Measurements from ENCODE around the gene SLC25A21. TPM values are rescaled to one million over a fixed set of nuclear protein-coding genes. Genes with fewer than 3 reads are reported as not detected.
"Not testable (repeated sequence)": the region's sequence is repeated elsewhere in the genome, so short reads cannot be mapped to it uniquely, and the experiment has no call there.

The SLC25A21 gene
- polyA plus RNA-seq, 3 donors = 0.24 to 0.54 (median 0.34) TPM

DNA sequence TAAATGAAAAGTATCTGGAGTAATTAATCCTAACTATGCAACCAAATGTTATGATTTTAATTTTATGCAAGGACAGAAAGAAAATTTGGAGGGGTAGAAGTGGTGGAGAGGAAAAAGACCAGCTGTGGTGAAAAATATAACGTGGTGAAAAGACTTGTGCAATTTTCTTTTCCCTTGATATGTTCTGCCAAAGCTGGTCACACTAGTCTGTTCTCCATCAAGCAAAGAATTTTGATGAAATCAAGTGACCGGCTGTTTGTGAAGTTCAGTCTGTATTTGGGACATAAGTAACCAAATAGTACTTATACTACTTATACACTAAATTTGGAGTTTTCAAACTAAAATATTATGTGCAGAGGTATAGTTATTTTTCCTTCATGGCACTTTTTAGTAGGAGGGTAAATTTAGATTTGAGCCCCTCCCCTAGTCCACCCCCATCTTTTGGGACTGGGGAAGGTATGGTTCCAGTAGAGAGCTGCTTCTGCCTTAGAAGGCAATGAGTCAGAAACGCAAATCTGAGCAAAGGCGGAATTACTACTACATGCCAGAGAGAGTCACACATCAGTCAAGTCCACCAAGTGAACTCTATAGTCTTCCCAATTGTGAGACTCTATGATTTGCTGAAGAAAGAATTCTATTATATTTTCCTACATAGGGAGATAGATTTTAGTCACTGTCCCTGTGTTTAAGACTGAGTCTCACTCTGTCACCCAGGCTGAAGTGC is 229.7 kb downstream of the SLC25A21 start:
- H3K27ac ChIP-seq (ENCODE audit: low read depth, low read length) = no peak overlapping the region
- 66 to 79% (median 74%) methylated on average over 4 of the region's 4 CpGs for WGBS, 3 donors

DNA sequence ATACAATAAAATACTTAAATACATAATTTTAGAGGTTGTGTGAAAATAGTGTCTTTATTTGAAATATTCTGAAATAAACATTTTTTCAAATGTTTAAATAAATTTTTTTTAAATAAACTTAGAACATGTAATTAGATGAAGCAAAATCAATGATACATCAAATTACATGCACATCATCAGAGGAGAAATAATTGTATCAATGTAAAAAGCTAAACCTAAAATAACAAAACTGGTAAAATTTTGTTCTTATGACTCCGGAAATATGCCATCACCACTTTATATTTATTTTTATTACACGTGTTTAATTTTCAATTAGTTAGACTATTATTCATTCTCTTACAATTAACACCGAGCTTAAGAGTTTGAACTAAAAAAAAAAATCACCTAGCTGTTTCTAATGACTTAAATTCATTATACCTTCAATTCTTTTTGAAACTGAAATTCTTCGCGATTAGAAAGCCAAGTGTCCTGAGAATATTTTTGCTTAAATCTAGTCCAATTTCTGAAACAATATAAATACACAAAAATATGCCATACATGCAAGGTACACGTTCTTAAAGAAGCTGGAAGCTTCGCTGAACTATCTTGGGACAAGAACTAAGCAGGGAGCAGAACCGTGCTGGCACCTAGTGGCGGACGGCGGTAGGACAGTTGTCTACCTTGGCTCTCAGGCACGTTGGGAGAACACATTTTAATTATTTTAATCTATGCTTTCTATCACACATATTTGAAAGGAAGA is 230.5 kb downstream of the SLC25A21 start:
- no peak overlapping the region for H3K27ac ChIP-seq (ENCODE audit: low read depth, low read length)
- WGBS, 3 donors = 10 to 13% (median 11%) methylated on average over 12 of the region's 12 CpGs

DNA sequence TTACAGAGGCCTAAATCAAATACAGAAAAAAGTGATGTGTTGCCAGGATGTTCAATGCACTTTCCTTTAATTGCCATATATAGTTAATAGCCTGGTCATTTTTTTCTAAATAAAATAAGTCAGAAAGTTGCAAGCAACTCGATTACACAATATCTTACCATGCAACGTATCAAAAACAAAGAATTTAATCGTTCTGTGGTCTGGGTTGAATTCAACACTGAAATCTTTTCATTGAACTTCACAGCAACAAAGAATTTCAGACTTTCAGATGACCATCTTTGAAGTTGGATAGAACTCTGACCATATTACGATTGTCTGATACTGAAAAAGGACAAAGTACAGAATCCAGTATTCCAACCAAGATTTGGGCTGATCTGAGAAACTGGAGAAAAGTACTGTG is 231.9 kb downstream of the SLC25A21 start:
- no peak overlapping the region for H3K27ac ChIP-seq (ENCODE audit: low read depth, low read length)
- WGBS, 3 donors = 69 to 74% (median 72%) methylated on average over 4 of the region's 4 CpGs

DNA sequence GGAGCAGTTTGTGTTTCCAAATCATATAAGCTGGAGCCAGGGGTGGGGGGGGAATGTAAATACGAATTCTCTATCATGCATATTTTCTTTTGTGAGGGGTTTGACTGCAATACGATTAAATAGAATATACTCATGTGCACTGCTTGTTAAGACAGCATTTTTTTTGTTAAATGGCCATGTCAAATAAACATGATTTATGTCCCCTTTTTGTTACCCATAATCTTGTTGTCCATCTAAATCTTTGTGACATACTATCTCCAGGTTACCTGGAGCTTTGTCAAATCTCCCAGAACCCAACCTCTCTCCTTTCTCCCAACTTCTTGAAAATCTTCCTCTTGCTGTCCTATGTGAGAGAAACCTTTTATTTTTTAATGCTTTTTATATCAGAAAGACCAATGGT is 233.1 kb downstream of the SLC25A21 start:
- WGBS, 3 donors = 77 to 86% (median 82%) methylated on average over 2 of the region's 2 CpGs
- no peak overlapping the region for H3K27ac ChIP-seq (ENCODE audit: low read depth, low read length)

DNA sequence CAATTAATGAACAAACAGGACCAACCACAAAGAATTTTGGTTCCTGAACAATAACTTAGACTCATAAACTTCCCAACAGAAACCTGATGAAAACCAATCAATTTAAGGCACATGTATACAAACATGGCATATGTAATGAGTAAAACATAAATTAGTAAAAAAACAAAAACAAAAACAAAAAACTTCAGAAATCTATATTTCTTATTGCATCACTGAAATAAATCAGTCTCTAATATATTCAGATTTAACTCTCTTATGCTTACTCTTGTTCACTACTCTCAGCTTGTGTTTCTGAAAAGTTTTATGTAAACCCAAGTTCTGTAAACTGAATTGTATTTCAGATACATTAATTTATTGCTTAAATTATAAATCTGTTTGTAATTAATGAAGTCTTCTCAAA is 233.7 kb downstream of the SLC25A21 start:
- no peak overlapping the region for H3K27ac ChIP-seq (ENCODE audit: low read depth, low read length)

DNA sequence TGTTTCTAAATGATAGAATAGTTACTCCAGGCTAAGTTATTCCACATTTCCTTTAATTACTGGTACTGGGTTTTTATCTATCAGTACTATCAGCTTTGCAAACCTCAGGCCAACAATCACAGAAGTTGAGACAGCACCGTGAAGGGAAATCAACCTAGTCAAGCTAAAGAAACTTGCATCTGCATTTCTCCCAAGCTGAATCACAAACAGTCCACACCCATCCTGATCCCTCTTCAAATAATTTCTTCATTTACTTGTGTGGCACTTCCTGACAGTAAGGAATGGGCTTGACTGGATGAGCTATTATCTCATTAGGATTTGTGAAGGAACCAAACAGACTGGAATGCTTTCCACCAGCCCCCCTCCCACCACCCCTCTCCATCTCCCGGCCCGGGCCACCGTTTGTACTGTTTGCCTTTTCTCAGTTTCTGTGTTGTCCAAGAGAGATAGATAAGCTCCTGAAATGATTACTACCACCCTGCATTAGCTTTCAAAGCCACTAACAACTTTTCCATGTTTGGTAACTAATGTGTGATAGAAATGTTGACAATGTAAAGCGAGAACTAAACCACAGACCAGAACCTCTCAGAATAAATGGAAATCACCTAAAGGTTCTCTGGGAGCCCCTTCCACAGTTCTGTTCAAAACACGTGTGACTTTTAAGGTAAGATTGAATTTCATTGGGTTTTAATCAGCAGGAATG is 236.3 kb downstream of the SLC25A21 start:
- 27 to 54% (median 50%) methylated on average over 6 of the region's 6 CpGs for WGBS, 3 donors
- no peak overlapping the region for H3K27ac ChIP-seq (ENCODE audit: low read depth, low read length)

DNA sequence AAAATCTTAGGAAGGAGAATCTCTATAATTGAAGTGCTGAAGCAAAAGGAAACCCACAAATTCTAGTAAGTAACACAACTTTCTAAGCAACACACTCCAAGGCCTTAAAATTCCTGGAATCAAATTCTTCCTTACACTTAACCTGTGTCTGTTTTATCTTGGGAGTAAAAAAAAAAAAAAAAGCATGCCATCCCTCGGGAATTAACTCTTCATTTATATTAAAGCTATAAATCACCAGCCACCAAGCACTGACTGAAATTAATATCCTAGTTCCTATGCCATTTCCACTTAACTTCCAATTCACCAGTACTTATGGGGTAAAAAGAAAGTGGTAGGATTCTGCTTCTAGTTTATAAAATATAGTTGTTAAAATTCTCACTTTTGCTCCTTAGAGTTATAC is 238.1 kb downstream of the SLC25A21 start:
- H3K27ac ChIP-seq (ENCODE audit: low read depth, low read length) = no peak overlapping the region
- 30 to 66% (median 48%) methylated on average over 1 of the region's 1 CpG for WGBS, 3 donors

DNA sequence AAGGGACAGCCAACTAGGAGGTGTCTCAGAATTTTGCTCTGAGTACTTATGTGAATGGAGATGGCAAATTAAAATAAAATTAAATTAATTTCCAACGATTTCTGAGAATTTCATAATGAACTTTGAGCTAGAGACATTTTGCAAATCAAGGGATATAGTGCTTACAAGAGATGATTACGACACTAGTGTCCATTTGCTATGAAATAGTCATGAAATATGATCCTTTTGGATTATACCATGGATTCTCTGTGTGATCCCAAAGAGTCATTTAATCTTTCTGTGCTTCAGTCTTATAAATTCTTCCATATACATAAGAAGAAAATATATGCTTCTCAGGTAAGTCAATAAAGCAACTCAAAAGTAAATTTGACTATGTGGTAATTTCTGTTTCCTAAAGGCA is 240.6 kb downstream of the SLC25A21 start:
- H3K27ac ChIP-seq (ENCODE audit: low read depth, low read length) = no peak overlapping the region
- 64 to 69% (median 68%) methylated on average over 2 of the region's 2 CpGs for WGBS, 3 donors

DNA sequence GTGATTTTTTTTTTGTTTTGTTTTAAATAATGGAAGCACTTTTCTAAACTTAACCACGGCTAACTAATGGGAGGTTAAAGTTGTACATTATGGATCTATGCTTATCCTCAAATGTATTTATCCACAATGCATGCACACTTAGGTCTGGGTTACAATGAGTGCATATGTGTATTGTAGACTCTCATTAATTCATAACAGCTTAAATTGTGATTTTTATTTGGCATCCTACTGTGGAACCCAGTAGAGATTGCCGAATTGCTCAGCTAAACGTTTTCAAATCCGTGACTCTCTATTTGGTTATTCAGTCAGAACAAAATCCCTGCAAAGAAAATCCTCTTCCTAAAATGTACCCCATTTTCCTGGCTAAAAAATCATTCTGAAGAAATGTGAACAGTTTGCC is 244.0 kb downstream of the SLC25A21 start:
- no peak overlapping the region for H3K27ac ChIP-seq (ENCODE audit: low read depth, low read length)
- 81 to 83% (median 82%) methylated on average over 4 of the region's 4 CpGs for WGBS, 3 donors

DNA sequence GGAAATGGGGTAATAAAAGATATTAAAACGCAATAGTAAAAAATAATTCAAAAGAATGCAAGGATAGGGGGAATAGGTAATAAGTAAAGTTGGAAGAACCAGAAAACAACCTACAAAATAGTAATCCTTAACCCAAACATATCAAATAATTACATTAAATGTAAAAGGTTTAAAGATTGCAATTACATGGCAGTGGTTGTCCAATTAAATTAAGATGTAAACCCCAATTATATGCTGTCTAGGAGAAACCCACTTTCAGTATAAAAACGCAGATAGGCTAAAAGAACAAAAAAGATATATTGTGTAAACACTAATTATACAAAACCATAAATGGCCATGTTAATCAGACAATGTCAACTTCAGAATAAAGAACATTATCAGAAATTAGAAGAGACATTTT is 247.3 kb downstream of the SLC25A21 start:
- no peak overlapping the region for H3K27ac ChIP-seq (ENCODE audit: low read depth, low read length)
- 81 to 92% (median 90%) methylated on average over 2 of the region's 2 CpGs for WGBS, 3 donors

DNA sequence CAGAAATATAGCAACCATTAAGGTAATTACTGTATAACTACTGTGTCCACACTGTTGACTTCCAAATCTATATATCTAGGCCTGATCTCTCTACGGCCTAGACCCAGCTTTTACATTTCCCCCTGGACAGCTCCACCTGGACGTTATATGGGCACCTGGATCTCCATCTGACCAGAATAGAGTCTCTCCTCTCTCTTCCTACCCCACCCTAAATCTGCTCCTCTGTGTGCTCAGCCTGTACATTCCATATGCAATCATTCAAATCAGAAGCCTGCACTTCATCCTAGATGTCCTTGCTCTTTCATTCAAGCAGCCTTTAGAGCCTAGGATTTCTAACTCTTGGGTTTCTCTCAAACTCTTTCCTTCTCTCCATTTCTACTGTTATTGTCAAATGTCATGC is 255.7 kb downstream of the SLC25A21 start:
- H3K27ac ChIP-seq (ENCODE audit: low read depth, low read length) = no peak overlapping the region
- 63 to 85% (median 73%) methylated on average over 2 of the region's 2 CpGs for WGBS, 3 donors

DNA sequence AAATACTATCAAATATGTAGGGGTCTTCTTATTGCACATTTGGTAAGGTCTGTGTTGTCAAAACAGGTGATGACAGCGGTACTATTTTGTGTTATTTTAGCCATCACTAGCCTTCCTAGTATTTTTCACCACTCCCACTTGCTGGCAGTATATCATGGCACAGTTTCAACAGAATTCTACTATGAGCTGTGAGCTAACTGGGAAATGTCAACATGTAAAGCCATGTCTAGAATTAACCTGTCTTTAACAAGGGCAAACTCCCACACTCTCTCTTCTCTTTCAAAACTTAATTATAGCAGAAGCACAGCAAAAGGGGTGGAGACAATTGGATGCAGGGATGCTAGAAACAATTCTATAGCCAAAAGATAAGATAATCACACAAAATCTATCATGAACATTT is 257.3 kb downstream of the SLC25A21 start:
- H3K27ac ChIP-seq (ENCODE audit: low read depth, low read length) = no peak overlapping the region
- whole genome bisulfite sequencing, 3 donors = 74 to 77% (median 76%) methylated on average over 1 of the region's 1 CpG

DNA sequence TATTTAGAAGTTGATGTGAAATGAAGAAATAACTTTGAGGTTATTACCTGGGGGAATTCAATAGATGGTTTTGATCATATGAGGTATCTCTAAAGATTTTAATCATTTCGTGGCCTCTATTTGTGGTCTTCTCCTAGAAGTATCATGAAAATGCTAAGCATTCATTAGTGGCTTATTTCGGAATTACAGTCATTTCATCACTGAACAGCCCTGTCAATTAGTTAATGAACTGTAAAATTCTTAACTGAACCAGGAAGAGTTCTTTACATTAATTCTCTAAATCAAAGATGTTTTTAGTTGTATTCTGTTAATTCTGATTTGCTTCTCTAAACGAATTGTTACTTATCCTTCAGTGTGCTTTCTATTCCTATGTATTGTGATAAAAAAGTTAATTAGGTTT is 261.8 kb downstream of the SLC25A21 start:
- 65 to 79% (median 77%) methylated on average over 3 of the region's 3 CpGs for WGBS, 3 donors
- no peak overlapping the region for H3K27ac ChIP-seq (ENCODE audit: low read depth, low read length)

DNA sequence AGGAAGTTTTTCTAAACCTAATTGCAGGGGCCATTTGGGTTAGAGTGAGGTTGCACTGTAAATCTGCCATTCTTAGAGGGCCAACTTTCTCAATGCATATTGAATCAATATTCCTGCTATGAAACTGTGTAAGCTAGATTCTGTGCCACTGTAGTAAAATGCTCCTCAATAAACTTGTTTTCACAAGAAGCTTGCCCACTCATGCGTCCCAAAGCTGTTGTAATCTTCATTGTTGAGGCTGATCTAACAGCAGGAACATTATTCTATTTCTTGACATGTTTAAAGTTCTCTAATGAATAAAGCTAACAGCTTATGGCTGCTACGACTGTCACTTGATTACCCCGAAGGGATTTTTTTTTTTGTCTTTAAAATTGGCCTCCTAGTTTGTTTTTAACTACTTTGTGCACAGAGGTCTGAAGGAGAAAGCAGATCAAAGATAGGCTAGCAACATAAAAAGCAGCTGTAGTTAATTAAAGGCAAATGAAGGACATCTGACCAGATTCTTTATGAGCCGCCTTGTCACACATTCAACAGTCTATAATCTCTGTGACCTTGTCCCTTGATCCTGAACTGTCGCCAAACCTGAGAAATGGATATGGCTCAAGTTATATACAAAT is 267.0 kb downstream of the SLC25A21 start:
- WGBS, 3 donors = 36 to 70% (median 67%) methylated on average over 5 of the region's 5 CpGs
- H3K27ac ChIP-seq (ENCODE audit: low read depth, low read length) = no peak overlapping the region

DNA sequence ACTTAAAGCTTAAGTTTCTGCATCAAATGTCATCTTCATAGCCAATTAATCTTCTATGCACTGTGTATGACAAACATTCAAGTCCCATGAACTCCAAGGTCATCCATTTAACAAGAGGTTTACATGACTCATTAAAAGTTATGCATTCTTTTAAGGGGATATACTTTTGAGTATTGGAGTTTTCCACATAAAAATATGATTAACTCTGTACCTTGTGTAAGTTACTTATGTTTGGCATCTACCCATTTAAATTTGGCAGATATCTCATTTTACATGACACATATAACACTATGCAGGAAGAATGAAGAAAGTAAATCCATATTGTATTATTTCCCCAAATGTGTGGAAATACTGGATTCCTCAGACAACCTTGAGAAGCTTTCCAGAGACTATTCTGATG is 270.5 kb downstream of the SLC25A21 start:
- H3K27ac ChIP-seq (ENCODE audit: low read depth, low read length) = no peak overlapping the region

DNA sequence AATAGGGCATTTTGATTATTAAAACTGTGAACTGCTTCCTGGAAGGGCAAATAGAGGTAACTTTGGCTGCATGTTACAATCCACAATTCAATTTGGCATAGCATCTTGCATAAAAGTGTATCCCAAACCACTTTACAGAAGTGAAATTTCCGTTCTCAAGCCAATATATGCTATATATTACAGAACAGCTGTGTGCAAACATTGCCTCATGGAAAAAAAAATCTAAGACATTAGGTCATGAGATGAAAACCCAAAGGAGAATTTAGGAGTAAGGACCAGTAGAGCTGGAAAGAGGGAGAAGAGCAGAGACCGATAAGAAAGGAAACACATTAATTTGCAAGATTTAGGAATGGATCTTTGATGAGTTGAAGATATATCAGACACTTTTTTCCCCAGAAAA is 271.6 kb downstream of the SLC25A21 start:
- 61 to 65% (median 64%) methylated on average over 2 of the region's 2 CpGs for WGBS, 3 donors

DNA sequence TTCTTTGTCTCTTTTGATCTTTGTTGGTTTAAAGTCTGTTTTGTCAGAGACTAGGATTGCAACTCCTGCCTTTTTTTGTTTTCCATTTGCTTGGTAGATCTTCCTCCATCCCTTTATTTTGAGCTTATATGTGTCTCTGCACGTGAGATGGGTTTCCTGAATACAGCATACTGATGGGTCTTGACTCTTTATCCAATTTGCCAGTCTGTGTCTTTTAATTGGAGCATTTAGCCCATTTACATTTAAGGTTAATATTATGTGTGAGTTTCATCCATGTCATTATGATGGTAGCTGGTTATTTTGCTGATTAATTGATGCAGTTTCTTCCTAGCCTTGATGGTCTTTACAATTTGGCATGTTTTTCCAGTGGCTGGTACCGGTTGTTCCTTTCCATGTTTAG is 276.1 kb downstream of the SLC25A21 start:
- not testable (repeated sequence) for H3K27ac ChIP-seq (ENCODE audit: low read depth, low read length)
- WGBS, 3 donors = 75 to 81% (median 79%) methylated on average over 2 of the region's 2 CpGs

More for the DNA sequence above, 271.6 kb downstream of the SLC25A21 start:
- no peak overlapping the region for H3K27ac ChIP-seq (ENCODE audit: low read depth, low read length)

DNA sequence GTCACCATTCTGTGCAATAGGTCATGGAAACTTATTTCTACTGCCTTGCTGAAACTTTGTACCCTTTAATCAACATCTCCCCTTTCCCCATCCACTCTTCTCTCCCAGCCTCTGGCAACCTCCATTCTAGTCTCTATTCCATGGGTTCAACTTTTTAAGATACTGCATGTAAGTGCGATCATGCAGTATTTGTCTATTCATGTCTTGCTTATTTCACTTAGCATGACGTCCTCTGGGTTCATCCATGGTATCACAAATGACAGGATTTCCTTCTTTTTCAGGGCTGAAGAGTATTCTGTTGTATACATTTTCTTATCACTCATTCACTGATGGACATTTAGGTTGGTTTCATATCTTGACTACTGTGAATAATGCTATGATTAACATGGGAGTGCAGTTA is 288.4 kb downstream of the SLC25A21 start:
- WGBS, 3 donors = 85 to 90% (median 89%) methylated on average over 2 of the region's 2 CpGs
- no peak overlapping the region for H3K27ac ChIP-seq (ENCODE audit: low read depth, low read length)

DNA sequence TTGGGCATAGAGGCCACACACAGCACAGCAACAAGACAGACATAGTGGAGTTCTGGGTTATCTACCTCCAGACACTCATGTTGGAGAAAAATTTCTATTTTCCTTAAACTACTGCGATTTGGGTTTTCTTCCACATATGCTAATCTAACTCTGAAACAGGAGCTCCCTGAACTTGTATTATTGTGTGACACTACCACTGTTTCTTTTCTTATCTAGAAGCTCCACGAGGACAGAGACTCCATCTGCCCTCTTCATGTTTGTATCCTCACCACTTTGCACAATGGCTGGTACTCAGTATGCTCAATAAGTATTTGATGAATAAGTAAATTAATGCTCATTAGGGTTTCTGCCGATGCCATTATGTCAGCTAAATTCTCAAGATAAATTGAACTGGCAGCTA is 292.1 kb downstream of the SLC25A21 start:
- WGBS, 3 donors = 45 to 47% (median 46%) methylated on average over 3 of the region's 3 CpGs
- no peak overlapping the region for H3K27ac ChIP-seq (ENCODE audit: low read depth, low read length)

All from adipose tissue (tissue), 3 donors.